A673 (cell line): ENCODE data around the gene ZNF354C.

ENCODE experiments used
- CTCF ChIP-seq: fragments of 300-800, 200-600 bp; sonication (generic); conservative IDR thresholded peaks from 2 replicates; pipeline ENCODE4 v1.5.1; 2017; ENCODE audit warnings: low read depth, mild to moderate bottlenecking, antibody characterized with exemption, low read length, moderate library complexity, mixed read lengths
- EZH2 ChIP-seq: fragments of 200-600 bp; sonication (generic); IDR thresholded peaks from 2 replicates; pipeline ENCODE4 v1.6.1; 2017; ENCODE audit warnings: borderline replicate concordance, low read depth, mild to moderate bottlenecking, mixed read lengths, antibody characterized with exemption, low read length; ENCODE audit not compliant: poor library complexity, severe bottlenecking

GRCh38 chr5:179124853-179125788, 64.9 kb downstream of the ZNF354C start:
- TF ChIP-seq CTCF (no peak), EZH2 (no peak)
